Left kidney (tissue), 2 donors: Measurements from ENCODE around the gene CNTNAP2. TPM values are rescaled to one million over a fixed set of nuclear protein-coding genes. Genes with fewer than 3 reads are reported as not detected.

ENCODE experiments used
- DNase-seq: peaks from one replicate; pipeline ENCODE4 v3.0.0-alpha.2; 2013
- polyA plus RNA-seq: library from polyadenylated mRNA; unstranded; fragments of 120-200 nt; gene quantifications from one replicate; pipeline ENCODE4 v1.2.1, GENCODE V29; 2013; ENCODE audit not compliant: insufficient read length

The CNTNAP2 gene
- polyA plus RNA-seq, 1 donor, result 26.4 TPM

GRCh38 chr7:147941381-147941780 is 1824.8 kb downstream of the CNTNAP2 start:
- no peak for DNase-seq

- DNase-seq, result no peak
Measured at GRCh38 chr7:147944321-147944720, 1827.7 kb downstream of the CNTNAP2 start.

DNA sequence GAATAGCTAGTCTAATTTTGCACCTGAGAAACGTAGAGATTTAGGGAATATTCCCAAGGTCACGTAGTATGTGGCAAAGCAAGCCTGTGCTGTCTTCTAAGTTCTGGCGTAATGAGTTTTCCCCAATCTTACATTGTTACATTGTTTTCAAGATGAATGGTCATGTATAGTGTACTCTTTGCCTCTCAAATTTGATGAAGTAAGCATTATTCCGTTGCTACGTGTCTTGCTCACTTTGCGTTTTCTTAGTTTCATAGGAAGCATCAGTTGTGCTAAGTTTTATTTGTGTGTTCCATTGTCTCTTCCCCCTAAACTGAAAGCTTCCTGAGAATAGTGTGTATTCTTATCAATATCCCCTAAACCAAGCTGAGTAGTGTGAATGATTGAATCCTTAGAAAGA is 1836.3 kb downstream of the CNTNAP2 start:
- DNase-seq, result no peak

DNA sequence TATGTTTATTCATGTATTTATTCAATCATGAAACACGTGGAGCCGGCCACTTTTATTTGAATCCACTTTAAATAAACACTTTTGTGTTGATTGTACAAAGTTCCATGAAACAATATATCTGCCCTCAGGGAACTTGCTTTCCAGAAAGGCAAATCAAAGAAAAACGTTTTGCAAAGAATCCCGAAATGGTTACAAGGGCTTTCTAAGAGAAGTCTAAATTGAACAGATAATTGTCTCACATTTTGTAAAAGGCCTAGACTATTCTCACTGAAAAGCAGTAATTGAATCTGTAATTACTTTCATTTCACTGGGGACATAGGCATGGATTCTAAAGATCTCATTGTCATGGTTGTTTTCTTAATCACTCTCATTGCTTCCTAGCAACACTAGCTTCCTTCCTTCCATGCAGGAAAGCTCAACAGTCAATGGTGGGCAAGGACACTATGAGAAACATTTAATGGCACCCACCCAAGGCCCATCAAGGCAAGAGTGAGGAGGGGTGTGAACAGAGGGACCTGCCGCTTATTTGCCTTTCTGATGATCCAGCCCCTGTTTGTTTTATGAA is 1851.5 kb downstream of the CNTNAP2 start:
- DNase-seq, result no peak

DNA sequence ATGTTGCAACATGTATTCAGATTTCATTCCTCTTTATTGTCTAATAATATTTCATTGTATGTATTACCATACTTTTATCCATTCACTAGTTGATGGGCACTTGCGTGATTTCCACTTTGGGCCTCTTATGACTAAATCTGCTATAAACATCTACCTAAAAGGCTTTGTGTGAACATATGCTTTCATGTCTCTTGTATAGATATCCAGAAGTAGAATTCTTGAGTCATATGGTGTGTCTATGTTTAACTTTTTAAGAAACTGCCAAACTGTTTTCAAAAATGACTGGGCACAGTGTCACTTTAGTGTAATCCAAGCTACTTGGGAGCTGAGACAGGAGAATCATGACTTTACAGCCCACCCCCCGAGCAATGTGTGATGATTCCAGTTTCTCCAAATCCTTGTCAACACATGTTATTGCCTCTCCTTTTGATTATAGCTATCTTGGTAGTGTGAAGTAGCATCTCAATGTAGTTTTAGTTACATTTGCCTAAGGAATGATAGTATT is 1855.1 kb downstream of the CNTNAP2 start:
- DNase-seq, result no peak

DNA sequence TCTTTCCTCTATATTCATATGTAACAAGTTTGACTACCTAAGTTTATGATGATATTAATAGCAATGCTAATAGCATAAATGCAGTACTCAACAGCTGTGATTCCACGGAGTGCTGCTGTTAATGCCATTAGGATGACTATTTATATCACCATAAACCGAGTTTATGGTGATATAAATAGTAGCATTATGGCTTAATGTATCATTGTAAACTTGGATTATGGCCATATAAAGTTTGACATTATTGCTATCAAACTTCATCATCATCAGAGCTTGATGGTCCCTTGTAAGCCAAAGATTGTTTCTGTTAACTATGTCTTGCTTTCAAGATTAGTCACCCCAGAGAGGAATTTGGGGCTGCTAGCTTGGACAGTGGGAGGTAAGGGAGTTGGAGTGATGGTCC is 1861.6 kb downstream of the CNTNAP2 start:
- DNase-seq, result no peak

DNA sequence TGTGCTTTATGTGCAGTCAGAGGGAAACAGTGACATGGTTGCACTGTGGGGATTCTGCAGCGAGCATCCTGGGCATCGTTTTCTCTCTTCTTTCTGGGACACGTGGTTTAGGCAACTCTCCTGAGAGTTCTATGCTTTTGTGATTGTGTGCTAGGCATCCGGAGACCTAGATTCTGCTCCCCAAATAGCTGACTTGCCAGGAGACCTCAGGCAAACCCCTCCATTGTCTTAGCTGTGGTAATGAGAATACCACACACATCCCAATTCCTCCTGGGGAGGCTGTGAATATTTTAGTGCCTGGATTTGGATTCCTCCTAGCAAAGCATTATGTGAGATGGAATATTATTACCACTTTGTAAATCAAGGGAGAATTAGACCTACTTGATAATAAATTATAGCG is 1862.0 kb downstream of the CNTNAP2 start:
- no peak for DNase-seq

GRCh38 chr7:147980826-147981813 is 1864.5 kb downstream of the CNTNAP2 start:
- DNase-seq, result no peak

GRCh38 chr7:147982307-147982706 is 1865.7 kb downstream of the CNTNAP2 start:
- DNase-seq, result no peak

GRCh38 chr7:147984265-147984664 is 1867.7 kb downstream of the CNTNAP2 start:
- DNase-seq, result no peak

DNA sequence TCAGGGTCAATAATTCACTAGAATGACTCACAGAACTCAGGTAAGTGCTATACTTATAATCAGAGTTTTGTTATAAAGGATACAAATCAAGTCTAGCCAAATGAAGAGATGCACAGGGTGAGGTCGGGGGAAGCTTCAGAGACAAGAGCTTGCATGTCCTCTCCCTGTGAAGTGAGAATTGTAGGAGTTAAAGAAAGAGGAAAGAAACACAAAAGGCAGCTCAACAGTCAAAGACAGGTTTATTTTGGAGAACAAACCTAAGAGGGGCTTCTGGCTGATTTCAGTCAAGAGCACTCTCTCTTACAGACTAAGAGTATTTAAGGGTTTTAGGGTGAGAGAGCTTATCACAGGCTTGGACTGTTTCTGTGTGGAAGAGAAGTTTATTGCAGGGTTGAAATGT is 1873.5 kb downstream of the CNTNAP2 start:
- DNase-seq, result no peak

DNA sequence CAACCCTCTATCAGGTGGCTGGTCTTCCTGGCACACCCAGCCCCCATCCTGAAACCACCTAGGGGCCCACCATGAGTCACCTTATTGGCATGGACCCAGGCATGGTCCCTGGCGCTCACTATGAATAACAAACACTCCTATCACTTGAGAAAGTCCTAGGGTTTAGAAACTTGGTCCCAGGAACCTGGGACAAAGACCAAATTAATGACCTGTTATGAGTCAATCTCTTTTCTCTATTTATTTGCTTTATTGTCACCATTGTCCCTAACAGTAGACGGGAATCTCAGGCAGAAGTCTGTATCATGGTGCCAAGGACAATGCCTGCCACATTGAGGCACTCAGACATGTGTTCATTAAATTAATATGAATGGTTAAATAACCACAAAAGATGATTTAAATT is 1874.3 kb downstream of the CNTNAP2 start:
- DNase-seq, result no peak

- DNase-seq, result no peak
Measured at GRCh38 chr7:147992698-147993097, 1876.1 kb downstream of the CNTNAP2 start.

- DNase-seq, result no peak
Measured at GRCh38 chr7:147997636-147998035, 1881.0 kb downstream of the CNTNAP2 start.

- no peak for DNase-seq
Measured at GRCh38 chr7:147999962-148000361, 1883.4 kb downstream of the CNTNAP2 start.

- DNase-seq, result no peak
Measured at GRCh38 chr7:148011753-148012152, 1895.2 kb downstream of the CNTNAP2 start.

DNA sequence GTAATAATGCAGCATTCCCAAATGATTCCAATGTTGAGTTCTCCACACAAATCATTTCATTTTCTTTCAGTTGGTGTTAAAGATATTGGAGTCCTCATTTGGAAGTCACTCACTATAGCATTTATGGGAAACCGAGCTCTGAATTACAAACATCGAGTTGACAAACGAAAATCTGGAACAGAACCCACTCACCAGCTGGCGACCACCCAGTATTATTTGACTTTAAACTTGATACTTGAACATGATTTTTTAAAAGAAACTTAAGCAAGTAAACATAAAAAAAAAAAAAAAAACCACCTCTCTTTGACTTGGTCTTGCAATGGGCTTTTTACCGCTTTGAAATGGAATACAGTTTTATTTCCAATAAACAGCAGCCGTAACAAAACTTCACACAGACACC is 1897.4 kb downstream of the CNTNAP2 start:
- DNase-seq, result no peak

DNA sequence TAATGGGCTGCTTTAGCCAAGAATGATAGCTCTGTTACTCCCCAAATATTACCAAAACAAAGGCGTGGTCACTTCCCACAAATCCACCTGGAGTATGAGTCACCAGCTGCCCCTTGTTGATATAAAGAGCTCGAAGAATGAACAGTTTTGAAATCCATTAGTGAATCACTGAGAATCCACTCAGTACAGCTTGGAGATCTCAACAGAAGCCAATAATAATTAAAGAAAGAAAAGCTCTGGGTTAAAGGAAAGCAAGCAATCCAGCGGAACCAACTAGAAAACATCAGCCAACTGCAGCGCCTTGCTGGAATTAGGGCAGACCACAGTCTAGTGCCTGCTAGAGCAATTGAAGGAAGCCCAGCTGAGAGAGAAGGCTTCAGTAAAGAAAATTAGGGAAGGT is 1897.9 kb downstream of the CNTNAP2 start:
- DNase-seq, result no peak

DNA sequence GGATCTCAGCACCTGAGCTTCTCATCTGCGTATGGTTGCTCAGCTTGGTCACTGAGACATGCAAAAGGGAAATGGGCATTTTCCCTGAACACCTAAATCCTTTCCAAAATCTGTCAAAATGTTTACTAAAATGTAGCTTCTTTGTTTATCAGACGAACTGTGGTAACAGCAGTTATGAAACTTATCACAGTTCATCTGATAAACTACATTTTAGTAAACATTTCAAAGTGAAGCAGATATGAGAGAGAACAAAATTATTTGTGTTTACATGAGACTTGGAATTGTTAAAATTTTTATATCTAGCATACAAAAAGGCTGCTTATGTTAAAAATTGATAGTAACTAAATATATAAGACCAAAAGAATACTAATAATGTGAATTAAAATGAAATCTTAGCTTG is 1900.5 kb downstream of the CNTNAP2 start:
- no peak for DNase-seq

DNA sequence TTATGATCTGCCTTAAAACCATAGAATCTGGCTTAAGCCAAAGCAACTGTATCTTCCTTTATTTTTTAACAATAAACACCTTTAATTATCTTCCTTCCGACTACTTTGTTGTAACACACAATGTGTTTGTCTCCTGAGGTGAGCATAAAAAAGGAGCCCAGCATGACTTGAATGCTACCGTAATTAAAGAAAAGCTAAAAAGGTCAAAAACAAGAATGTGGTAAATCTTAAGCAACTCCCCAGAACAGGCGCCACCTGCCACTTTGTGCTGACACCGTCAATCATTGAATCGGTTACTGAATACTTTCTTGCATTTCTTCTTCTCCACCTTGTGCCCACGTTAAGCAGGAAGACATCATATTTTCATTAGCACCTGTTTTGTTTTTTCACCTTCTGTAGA is 1904.1 kb downstream of the CNTNAP2 start:
- no peak for DNase-seq

- no peak for DNase-seq
Measured at GRCh38 chr7:148021507-148022045, 1905.0 kb downstream of the CNTNAP2 start.

GRCh38 chr7:148022832-148023231 is 1906.2 kb downstream of the CNTNAP2 start:
- DNase-seq, result no peak

- no peak for DNase-seq
Measured at GRCh38 chr7:148026713-148027112, 1910.1 kb downstream of the CNTNAP2 start.
